Suppressor macrophage (primary cell): ENCODE data around the gene AJAP1.

Experiments used
- DNase-seq, 4 experiments: peaks; one replicate each; pipeline ENCODE4 v3.0.0-alpha.2; 2020 to 2022

Gene AJAP1

DNA sequence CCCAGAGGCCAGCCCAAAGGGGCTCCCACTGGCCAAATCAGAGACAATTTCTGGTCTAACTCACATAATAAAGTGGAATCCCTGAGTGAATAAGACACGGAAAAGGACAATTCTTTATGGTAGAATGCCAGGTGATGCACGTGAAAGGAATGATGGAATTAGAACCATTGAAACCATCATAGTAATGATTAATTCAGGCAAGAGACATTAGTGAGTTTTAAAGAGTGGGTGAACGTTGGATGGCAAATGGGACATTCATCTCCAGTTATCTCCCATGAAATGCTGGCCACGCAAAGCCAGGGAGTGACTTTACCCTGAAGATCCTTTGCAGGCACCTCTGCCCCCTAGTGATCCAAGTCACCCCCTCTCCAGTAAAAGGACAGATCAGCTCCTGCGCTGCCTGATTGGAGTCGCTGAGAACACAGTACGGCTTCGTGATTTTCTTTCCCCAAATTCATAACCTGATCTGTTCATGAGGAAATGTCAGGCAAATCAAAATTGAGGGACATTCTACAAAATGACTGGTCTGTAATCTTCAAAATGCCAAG is 87.5 kb downstream of the AJAP1 start:
- no peak for DNase-seq

DNA sequence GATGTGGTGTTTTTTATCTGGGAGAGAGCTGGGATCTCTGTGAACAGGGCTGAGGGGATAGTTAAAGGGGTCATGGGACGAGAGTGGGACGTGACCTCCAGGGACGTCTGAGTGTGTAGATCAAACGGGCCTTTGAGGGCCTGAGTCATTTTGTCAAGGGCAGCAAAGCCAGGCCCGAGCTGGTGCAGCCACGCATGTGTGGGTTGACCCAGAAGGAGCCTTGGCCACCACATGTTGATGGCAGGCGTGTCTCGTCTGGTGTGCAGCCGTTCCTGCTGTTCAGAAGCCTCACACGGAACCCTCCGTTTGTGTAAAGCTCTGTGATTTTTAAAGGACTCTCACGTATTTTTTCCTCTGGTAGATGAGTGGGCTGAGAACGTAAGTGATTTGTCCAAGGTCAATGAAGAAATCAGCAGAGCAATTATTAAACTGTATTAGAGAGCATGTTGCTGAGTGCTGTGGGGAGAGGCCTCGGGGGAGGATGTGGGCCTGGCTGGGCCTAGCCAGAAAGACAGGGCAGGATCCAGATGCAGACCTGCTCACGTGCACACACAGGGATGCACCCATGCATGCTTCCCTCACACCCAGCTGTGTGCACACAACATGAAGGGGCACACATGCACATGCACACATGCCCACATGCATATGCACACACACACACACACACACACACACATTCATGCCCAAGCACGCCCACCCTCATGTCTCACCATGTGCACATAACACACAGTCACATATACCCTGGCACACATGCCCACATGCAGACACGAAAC is 89.8 kb downstream of the AJAP1 start:
- no peak for DNase-seq

DNA sequence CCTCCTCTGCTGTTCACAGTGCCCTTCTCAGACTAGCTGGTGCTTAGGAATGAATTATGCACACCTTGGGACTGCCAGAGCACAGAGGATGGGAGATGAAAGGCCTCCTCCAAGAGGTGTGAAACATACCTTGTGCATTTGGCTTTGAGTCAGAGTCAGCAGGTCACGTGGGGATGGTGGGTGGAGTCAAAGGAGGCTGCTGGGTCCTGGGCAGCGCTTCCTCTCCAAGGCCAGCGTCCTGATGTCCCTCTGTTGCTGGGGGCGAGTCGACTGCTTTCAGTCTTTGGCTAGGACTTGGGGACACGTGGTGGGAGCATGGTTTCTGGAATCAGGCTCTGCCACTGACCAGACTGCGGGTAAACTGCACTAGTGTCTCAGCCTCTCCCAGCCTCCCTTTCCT is 91.2 kb downstream of the AJAP1 start:
- no peak for DNase-seq

DNA sequence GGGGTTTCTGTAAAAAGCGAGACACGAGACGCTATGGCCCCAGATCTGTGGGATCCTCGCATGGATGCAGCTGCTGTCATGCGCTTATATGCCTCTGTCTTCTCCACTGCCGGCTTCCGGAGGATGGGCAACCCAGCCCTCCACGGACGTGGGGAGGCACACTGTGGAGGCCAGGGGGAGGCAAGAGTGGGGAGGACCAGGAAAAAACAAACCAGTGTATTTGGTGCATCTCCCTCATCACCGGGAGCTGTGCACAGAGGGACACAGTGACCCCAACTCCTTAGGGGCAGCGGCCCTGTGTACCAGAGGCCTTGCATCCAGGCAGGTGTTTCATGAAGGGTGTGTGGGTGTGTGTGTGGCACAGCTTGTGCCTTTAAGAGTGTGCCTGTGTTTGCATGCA is 95.0 kb downstream of the AJAP1 start:
- no peak for DNase-seq

DNA sequence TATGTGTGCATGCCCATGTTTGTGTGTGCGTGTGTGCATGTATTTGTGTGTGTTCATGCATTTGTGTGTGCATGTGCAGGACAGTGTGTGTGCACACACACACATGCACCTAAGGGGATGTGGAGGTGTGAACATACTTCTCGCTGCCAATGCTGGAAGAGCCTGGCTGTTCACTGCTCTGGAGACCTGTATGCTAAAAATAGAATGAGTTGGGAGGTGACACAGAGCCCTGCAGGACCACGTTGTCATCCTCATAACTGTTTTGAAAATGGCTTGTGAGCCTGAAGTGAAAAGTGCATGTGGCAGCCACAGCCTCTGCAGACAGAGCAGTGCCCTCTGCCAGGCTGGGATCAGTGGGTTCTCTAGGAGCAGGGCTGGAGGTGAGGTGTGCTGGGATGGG is 95.8 kb downstream of the AJAP1 start:
- no peak for DNase-seq

DNA sequence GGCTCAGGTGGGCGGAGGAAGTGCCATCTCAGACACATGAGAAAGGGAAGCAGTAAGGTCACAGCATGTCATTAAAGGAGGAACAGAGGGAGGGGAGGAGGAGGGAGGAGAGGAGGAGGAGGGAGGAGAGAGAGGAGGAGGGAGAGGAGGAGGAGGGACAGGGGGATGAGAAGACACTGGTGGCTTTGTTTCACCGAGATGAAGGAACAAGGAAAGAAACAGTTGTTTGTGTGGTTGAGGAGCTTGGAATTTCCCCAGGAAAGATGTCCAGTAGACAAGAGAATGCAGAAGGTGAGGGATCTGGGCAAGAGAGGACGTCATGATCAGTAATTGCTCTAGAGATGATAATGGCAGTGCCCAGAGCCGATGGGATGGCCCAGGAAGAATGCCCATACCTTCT is 97.7 kb downstream of the AJAP1 start:
- DNase-seq = peak in 1 of 4 experiments; percentile 10

DNA sequence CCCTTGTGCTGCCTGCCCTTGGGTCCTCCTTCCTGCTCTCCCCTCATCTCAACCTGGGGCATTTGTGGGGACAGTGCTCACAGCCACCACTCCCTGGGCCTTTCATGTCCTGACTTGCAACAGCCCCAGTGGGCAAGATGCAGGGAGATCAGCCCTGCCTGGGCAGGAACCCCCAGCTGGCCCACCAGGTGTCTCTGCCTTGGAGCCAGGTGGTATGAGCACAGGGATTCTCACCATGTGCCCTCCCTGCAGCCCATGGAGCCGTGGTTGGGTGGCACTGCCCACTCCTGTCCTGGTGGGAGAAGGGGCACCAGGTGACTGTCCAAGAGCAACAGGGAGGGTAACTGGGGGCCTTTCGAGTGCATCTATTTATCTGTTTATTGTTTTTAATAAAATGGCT is 100.4 kb downstream of the AJAP1 start:
- DNase-seq = no peak

DNA sequence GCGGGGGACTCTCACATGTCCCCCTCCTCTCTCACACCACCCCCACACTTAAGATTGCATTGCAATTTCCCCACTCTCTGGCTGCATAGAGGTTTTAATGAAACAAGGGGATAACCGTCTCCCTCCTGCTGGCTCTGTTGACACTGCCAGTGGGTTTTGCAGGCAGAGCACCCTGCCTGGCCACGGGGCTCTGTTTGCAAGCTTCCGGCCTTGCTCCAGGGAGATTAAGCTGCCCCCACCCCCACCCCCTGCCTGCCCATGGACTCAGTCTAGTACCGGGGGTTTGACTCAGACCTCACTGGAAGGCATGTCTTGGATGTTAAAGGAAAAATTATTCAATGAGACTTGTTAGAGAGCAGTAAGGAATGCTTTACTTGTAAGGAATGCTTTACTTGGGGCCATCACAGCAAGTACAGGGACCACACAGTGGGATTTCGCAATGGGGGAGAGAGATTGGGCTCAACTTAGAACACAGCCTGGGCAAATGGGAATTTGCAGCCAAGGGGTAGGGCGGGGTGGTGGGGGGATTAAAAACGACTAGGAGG is 101.0 kb downstream of the AJAP1 start:
- no peak for DNase-seq

DNA sequence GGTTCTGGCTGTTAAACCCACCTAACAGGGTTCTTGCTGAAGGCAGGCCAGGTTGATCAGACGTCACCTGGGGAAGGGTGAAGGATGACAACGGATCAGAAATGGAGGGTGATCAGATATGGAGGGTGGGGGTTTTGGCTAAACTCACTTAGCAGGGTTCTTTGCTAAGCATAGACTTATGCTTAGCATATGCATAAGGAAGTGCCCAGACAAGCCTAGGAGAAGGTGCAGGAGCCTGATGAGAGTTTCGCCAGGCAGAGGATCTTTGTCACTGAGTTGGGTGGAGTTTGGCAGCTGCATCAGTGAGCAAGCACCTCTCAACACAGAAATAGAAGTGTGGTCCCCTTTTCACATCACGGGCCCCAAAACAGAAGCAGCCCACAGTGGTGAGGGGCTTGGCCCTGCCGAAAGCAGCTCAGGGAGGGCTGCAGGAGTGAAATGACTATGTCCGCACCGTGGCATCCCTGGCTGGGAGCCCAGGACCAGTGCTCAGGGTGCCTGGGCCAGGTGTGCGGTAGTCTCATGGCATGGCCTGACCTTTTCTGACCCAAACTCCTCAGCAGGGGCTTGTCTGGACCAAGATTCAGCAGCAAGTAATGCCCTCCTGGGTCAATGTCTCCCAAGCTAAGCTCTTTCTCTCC is 101.6 kb downstream of the AJAP1 start:
- DNase-seq = no peak

DNA sequence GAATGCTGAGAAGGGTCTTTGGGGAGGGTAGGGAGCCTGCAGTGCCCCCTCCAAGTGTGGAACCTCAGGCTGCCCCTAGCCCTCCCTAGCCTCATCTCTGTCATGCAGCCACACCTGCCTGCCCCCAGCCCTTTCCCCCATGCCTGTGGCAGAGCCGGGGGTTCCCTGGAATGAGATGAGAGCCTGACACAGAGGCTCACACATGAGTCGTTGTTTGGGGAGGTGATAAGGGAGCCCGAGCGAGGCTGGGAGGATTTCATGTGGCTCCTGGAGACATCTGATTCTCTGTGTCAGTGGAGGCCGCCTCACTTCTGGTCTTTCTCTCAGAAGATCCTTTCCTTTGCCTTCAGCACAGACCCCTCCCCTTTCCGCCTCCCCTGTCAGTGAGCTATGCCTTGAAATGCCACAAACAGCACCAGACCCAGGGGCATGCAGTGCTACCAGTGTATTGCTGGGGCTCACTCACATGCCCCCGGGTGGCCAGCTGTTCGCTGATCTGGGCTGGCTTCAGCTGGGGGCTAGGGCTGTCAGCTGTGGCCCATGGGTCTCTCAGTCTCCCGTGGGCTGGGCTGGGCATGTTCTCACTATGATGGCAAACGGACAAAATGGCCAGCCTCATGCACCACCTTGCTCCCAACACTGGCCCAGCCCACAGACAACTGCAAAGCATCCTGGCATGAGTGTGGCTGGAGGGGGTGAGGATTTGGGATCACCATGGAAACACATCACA is 102.6 kb downstream of the AJAP1 start:
- no peak for DNase-seq

DNA sequence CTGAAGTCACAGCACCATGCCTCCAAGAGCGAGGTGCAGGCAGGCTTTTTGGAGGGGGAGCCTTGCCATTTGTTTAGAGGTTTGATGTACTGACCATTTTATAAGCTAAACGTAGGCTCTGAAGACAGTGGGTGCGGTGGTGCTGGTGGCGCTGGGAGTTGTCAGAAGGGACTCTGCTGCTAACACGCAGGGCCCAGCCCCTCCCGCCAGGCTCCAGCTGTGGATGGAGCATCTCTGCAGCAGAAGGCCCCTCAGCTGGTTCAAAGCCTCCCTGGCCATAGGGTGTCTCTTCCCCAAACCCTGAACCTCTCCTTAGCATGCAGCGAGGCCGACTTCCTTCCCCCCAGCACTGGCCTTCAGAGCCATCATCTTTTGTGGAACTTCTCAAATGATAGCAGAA is 105.3 kb downstream of the AJAP1 start:
- peak in 1 of 4 experiments; percentile 33 for DNase-seq

DNA sequence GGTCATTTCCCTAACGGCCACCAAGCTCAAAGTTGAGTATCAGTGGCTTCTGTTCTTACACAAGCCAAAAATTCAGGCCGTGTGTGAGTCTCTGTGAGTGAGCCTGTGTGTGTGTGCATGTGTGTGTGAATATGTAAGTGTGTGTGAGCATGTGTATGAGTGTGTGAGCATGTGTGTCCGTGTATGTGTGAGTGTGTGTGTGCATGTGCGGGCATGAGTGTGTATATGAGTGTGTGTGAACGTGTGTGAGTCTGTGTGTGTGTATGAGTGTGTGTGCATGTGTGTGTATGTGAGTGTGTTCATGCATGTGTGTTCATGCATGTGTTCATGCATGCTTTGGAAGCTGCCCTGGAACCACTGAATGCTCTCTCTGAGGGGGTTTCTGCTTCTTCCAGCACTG is 105.7 kb downstream of the AJAP1 start:
- DNase-seq = no peak

DNA sequence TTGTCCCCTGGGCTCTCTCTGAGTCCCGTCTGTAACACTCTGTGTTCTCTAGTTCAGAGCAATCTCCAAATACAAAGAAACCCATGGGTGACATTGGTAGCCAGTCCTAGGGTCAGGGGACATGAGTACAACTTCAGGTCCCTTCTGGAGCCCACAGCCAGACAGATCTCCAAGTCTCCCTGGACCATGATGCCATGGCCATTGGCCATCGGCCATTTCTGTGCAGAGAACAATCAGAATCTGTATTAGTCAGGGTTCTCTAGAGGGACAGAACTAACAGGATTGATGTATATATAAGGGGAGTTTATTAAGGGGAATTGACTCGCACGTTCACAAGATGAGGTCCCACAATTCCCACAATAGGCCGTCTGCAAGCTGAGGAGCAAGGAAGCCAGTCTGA is 106.9 kb downstream of the AJAP1 start:
- no peak for DNase-seq

DNA sequence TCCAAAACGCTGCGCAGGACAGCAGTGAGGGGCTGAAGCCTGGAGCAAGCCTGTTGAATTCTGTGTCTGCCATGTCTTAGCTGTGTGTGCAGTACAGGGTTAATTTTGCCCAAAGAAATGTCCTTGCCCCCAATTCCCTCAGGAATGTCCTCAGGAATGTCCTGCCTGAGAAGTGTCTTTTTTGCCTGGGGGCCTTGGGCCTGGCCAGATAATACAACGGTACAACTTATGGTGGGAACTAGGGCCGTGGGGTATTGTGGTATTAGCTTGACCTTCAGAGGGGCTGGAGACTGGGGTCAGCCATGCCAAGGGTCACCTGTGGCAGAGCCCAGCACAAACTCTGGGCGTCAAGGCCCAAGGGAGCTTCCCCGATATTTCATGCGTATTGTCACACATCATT is 107.7 kb downstream of the AJAP1 start:
- no peak for DNase-seq

DNA sequence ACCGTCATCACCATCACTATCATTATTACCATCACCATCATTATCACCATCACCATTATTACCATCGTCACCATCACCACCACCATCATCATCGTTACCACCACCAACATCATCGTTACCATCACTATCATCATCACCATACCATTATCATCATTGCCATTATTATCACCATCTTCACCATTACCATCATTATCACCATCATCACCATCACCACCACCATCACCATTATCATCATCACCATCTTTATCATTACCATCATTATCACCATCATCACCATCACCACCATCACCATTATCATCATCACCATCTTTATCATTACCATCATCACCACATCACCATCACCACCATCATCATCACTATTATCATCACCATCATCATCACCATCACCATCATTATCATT is 112.9 kb downstream of the AJAP1 start:
- no peak for DNase-seq

DNA sequence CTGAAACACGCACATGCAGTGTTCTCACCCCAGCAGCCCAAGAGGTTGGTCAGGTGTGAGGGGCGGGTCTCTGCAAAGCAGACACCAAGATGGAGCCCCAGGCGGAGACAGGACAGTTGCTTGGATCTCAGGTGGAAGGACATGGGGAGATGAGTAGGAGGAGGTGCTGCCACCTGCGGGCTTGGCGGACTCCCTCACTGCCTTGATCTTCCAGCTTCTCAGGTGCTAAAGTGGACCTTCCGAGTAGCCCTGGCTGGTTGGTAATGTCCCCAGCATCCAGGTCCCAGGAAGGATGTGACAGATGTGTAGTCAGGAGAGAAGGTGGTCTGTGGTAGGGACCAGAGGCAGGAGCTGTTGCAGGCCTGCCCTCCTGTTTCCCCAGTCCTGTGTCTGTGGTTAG is 114.1 kb downstream of the AJAP1 start:
- DNase-seq = no peak

DNA sequence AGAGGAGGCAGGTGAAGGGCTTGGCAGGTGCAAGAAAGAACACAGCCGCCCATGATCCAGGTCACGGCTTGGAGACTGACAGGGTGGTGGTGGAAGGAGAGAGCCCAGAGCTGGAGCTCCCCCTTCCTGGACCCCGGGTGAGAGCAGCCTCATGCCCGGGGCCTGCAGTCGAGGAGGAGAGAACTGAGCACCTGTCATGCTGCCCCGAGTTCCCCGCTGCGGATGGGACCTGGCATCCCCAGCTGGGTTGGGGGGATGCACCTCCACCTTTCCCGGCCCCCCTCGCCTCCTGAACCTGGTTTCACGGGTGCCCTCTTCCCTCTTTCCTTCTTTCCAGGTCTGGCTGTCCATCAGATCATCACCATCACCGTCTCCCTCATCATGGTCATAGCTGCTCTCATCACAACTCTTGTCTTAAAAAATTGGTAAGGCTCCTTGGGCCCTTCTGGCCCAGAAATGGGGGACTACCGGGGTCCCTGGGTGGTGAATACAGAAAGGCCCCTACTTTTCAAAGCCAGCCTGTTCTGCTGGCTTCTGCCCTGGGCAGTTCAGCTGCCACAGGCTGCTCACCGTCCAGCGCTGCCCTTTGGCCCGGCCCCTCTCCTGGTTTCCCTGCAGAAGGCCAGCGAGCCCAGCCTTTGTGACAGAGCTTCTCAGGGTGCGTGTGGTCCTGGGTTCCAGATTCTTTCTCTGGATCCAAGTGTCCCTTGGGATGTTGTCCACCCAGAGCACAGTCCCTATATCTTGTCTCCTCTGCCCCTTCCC is 115.3 kb downstream of the AJAP1 start:
- no peak for DNase-seq

DNA sequence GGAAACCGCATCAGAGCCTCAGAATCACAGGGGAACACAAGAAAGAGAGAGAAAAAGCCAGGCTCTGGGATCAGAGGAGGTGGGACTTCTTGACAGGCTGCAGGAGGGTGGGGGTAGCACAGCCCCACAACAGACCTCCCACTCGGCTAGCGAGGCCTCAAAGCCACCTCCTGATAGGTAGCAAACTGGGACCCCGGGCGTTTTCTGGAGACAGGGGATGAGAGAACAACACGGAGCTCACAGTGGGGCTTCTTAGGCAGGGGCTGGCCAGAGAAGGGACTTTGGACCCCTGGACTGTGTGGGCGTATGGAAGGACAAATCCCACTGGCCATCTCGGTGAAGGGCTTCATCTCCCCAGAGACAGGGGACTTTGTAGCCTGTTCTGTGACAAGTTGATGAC is 116.3 kb downstream of the AJAP1 start:
- no peak for DNase-seq

DNA sequence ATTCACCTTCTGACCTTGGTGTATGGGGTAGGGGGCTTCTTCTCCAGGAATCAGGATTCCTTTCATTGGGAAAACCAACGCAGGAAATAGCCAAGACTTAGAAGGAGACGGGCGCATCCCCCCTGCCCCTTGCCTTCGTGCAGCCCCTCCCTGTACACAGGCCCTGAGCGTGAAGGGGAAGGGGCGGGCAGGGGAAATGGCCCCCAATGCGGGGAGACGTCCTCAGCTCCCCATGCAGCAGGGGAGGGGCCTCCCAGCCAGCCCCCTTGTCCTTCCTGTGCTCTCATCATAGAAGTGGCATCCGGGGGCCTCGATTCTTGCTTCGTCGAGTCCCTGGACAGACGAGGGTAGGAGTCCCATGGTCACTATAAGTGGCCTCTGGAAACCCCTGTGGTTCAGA is 116.9 kb downstream of the AJAP1 start:
- DNase-seq = no peak

DNA sequence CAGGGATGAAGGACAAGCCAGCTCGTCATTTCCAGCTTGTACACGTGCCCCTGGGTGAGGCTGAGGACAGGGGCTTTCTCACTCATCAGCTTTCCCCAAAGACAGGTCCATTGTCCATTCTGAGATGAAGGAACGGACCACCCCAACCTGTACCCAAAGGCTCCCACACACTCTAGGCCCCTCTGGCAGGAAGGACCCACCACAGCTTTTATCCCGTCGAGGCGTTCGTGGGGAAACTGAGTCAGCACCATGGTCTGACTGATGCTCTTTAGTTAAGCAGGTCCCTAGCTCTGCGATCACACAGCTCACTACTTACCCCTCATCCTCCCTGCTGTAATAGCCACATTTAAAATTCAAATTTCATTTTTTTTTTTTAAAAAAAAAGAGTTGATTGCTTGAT is 117.3 kb downstream of the AJAP1 start:
- no peak for DNase-seq

DNA sequence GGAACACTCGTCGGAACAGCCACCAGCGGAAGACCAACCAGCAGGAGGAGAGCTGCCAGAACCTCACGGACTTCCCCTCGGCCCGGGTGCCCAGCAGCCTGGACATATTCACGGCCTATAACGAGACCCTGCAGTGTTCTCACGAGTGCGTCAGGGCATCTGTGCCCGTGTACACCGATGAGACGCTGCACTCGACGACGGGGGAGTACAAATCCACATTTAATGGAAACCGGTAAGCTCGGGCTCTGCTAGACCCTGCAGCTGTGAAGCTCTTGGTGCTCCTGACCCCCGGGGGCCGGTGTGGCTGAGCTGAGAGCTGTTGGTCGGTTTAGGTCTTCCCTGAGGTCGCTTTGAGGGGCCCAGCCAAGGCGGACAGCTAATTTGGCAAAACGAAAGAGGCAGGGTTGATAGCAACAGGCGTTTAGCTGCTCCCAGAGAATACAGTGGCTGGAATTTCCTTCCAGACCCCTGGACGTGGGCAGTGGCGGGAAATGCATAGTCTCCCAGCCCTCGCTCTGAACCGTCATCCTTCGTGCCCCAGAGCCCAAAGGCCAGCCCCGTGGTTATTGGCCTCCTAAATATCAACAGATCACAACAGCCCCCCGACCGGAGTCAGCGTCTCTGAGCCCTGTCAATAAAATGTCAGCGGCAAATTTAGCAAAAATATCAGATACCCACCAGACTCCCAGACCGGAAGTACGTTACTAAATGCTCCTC is 118.0 kb downstream of the AJAP1 start:
- no peak for DNase-seq

DNA sequence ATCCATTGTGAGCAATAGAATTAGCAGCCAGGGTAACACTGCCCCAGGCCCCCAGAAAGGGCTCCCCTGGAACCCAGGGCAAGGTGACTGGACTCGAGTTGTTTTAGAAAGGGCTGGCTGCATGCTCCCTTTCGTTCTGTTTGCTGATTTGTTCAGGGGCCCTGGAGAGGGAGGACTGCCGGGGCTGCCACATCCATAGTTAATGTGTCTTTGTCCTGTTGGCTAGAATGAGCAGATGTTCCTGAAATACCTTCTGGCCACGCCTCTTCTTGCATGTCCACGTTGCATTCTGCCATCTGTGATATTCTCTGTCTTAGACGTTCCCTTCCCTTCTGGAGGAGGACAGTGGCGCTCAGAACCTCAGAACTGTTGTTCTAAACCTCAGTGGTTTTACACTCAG is 118.8 kb downstream of the AJAP1 start:
- no peak for DNase-seq
